ENCODE measurements around the gene NECTIN3. TPM values are rescaled to one million over a fixed set of nuclear protein-coding genes. Genes with fewer than 3 reads are reported as not detected.

The NECTIN3 gene
- total RNA-seq, 1 donor from 2014 or later, result 19.1 TPM

GRCh38 chr3:111200027-111200426 is 128.4 kb downstream of the NECTIN3 start:
- no peak for DNase-seq (ENCODE audit: low spot score)

- no peak for DNase-seq (ENCODE audit: low spot score)
Measured at GRCh38 chr3:111210003-111210711, 138.5 kb downstream of the NECTIN3 start.

- DNase-seq (ENCODE audit: low spot score), result no peak
Measured at GRCh38 chr3:111210866-111211564, 139.4 kb downstream of the NECTIN3 start.

GRCh38 chr3:111212511-111212910 is 140.9 kb downstream of the NECTIN3 start:
- no peak for DNase-seq (ENCODE audit: low spot score)

- DNase-seq (ENCODE audit: low spot score), result no peak
Measured at GRCh38 chr3:111215481-111215880, 143.9 kb downstream of the NECTIN3 start.

DNA sequence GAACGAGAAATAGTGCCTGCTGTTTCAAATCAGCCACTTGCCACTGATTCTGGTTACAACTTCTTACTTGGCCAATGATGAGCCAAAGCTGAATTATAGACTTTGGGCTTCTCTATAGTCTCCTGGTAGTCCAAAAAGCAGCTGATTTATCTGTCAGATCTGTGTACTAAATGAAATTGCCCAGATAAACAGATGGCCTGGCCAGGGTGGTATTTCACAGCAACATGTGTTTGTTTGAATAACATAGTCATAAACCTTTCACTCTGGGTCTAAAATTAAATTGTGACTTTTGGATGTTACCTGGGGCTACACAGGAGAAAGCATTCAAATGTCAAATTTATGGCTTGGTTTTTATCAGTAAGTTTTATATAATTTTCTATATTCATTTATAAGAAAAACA is 147.0 kb downstream of the NECTIN3 start:
- DNase-seq (ENCODE audit: low spot score), result no peak

- DNase-seq (ENCODE audit: low spot score), result no peak
Measured at GRCh38 chr3:111227216-111227615, 155.6 kb downstream of the NECTIN3 start.

GRCh38 chr3:111229301-111229700 is 157.7 kb downstream of the NECTIN3 start:
- no peak for DNase-seq (ENCODE audit: low spot score)

DNA sequence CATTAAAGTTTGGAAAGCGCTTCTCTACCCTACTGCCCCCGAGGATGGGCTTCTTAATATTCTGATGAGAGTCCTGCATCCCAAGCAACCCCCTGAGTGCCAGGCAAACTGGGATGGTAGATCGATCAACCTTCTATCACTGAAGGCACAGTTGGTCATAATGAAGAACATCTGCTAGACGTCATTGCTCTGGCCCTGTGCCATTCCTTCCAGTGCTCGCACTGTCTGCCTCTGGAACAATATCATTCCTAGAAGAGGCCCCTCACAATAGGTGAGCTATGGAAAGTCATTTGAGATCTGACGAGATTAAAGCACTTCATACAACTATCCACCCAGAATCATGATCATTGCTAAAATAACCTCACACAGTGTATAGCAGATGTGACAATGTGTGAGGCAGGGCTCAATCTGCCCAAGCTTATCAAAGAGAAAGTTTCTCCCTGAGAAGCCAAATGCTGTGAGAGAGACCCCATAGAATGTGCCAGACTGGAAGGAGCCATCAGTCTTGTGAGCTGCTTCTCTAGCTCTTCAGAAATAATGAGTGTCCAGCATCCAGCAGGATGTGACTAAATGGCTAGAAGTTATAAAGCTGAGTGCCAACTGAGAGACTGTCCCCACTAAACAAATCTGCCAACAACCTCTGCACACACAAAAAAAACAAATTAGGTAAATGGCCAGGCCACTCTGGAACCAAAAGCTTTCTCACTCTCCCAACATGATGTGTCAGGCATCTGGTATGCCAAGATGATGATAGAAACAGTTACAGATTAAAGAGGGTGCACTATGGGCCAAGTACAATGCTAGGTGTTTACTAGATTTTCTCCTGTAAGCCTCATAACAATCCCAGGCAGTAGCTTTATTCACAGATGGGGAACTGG is 165.5 kb downstream of the NECTIN3 start:
- no peak for DNase-seq (ENCODE audit: low spot score)

GRCh38 chr3:111237946-111238345 is 166.3 kb downstream of the NECTIN3 start:
- no peak for DNase-seq (ENCODE audit: low spot score)

DNA sequence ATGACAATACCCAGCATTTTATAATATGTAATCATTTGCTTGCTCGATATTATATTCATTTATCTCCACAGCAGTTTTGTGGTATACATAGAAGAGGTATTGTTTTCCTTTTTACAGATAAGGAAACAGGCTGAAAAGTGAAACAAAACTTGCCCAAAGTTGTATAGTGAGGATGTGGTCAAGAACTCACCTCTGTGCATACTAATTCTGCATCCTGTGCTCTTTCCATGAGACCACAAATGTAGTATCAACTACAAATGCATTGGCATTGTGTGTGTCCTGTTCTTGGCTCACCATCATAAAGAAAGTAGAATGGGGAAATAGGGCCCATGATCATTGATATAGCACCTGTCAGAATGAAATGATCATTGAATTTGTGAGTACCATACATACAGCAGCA is 167.3 kb downstream of the NECTIN3 start:
- no peak for DNase-seq (ENCODE audit: low spot score)

GRCh38 chr3:111241960-111242359 is 170.3 kb downstream of the NECTIN3 start:
- no peak for DNase-seq (ENCODE audit: low spot score)

Measured in ureter (tissue), 1 donor.